HK-2 (cell line): ENCODE data around the gene PLK3.
A peak's percentile ranks its signal among the peaks of the same experiment; 100 is the strongest.
"Not testable (repeated sequence)": the region's sequence is repeated elsewhere in the genome, so short reads cannot be mapped to it uniquely, and the experiment has no call there.

Experiments used
- DNase-seq: peaks from one replicate; pipeline ENCODE4 v3.0.0-alpha.2; 2018; ENCODE audit not compliant: unreplicated experiment

Gene PLK3

GRCh38 chr1:44828003-44828651, 27.9 kb downstream of the PLK3 start:
- no peak for DNase-seq

- no peak for DNase-seq
These were observed 28.8 kb downstream of the PLK3 start for GRCh38 chr1:44828841-44829440.

GRCh38 chr1:44829506-44830384, 29.6 kb downstream of the PLK3 start:
- DNase-seq: no peak

DNA sequence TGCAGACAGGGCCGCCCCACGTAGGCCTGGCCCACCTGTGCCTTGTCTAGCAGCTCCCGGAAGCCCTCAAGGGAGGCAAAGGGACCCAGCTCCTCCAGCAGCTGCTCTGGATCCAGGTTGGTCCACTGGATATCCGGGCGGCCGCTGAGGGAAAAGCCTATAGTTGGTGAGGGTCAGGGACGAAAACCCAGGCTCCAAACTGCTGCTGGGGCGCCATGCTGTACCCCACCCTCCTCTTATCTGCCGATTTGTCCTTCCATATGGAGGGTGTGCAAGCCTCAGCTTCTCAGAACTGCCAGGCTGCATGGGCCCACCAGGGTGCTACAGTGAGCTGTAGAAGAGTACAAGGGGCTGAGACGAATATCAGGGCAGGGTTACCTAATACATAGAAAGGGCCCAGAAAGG, 30.7 kb downstream of the PLK3 start:
- DNase-seq: no peak

- no peak for DNase-seq
These were observed 31.3 kb downstream of the PLK3 start for GRCh38 chr1:44831516-44831915.

DNA sequence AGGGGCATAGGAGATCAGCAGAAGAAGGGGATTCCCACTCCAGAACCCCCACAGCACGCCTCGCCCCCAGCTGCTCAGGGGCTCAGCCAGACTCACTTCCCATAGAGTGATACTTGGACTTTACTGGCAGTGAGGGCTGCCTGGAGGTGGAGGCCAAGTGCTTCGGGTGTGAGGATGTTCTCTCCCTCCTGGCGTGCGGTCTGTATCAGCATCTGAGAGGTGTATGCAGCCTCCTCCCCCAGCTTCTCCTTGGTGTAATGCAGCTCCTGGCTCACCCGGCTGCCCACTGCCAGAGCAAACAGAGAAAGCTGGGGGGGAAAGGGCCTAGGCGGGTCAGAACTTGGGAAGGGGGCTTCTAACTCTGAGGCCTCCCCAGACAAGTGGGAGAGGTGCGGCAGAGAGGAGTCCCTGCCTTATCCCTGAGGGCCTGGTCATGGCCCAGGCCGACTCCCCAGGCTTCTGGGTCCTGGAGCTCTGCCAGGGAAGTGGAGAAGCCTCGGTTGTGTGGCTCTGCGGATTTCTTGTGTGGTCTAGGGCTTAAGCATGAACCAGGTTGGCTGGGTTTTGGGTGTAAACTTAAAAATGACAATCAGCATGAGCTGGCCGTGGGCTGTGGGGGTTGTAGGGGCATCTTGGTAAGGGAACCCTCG, 32.0 kb downstream of the PLK3 start:
- no peak for DNase-seq

GRCh38 chr1:44834328-44834727, 34.2 kb downstream of the PLK3 start:
- no peak for DNase-seq

DNA sequence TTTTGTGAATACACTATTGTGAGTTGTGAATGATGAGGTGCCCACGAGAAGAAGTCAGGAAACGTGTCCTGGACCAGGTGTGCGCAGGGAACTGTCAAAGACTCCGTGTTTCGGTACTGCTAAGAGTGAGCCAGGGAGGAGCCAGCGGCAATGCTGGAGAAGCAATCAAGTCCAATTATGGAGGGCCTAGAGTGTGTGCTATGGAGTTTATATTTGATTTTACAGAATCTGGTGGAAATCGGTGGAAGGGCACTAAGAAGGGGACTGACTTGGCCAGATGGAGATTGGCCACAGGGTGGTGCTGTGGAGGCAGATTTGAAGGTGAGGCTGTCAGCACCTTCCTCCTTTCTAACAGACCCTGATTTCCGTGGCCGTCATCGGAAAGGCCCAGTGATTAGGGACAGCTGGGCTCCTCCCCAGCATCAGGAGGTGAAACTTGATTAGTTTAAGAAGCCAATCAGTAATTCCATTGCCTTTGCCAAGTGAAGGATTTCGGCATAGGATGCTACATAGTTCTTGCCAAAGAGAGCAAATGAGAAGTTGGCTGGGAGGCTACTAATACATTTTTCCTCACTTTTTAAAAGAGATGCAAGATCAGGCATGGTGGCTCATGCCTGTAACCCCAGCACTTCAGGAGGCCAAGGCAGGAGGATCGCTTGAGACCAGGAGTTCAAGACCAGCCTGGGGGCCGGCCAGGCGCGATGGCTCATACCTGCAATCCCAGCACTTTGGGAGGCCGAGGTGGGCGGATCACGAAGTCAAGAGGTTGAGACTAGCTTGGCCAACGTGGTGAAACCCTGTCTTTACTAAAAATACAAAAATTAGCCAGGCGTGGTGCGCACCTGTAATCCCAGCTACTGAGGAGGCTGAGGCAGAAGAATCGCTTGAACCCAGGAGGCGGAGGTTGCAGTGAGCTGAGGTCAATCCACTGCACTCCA, 35.8 kb downstream of the PLK3 start:
- peak; percentile 78 for DNase-seq

DNA sequence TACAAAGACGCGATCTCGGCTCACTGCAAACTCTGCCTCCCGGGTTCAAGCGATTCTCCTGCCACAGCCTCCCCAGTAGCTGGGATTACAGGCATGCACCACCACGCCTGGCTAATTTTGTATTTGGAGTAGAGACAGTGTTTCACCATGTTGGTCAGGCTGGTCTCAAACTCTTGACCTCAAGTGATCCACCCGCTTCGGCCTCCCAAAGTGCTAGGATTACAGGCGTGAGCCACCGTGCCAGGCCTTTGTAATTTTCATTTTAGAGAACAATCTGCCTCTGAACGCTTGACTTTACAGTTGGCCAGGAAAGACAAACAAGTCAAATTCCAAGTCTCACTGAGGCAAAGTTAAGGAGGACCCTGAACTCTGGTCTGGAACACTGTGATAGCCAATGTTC, 38.1 kb downstream of the PLK3 start:
- not testable (repeated sequence) for DNase-seq

DNA sequence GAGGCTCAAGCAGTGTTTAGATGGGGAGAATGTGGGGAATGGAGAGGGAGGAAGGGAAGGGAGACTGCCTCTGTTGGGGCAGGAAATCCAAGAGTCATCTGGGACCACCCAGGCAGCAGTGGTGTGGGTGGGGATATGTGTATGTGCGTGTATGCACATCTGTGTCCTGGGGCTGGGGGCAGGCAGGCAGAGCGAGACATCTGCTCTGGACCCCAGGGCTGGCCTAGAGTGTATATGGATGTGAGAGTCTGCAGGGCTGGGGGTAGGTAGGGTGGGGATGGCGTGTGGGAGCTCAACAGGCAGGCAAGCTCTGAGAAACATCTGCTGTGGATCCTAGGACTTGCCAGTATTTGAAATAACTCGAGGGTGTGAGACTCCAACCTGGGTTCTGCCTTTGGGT, 39.4 kb downstream of the PLK3 start:
- no peak for DNase-seq

DNA sequence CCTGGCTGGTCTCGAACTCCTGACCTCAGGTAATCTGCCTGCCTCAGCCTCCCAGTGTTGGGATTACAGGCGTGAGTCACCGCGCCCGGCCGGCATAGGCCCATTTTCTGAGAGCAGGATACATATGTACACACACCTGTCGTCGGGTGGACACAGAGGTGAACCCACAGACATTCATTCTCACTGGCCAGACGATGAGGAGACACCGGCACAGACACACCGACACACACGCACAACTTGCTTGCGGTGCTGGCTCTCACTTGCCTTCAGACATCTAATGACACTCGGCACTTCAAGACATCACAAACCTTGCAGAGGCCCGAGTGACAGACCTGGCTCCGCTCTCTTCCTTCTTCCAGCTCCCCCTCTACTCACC, 42.3 kb downstream of the PLK3 start:
- DNase-seq: no peak

- no peak for DNase-seq
These were observed 42.9 kb downstream of the PLK3 start, which contains the start of gene PTCH2 for GRCh38 chr1:44842862-44843655. TSS of gene PTCH2 (minus strand) at chr1:44843253. CDS start at chr1:44842932, 321 bp downstream.

DNA sequence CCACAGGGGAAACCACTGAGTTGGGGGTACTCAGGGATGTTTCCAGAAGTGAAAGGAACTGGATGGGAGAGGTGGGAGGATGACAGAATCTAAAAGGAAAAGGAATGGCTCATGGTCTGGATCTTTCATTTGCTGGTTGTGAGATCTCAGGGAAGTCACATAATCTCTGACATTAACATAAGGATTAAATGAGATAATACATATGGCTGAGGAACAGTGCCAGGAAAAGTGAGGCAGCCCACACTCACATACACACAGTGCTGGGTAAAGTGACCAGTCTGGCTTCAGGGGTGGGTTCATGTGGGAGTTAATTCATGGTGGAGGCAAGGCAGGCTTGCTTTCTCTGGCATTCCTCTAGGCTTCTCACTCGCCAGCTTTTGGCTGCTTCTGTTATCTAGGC, 46.8 kb downstream of the PLK3 start:
- no peak for DNase-seq

DNA sequence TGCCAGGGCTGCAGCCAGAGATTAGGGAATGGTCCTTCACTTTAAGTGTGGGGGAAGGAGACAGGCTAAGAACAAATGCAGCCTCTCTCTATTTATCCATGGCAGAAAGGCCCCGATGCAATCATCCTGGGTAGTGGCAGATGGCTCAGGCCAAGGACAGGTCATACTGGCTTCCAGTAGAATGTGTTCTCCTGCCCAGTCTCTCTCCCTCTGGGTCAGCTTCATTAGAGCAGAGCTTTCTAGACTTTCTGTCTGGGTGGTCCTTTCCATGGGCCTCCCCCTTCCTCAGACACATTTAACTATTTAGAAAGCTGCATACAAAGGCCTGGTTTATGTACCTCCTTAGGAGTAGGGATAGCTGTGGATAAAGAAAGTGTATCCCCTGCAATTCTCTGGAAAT, 47.7 kb downstream of the PLK3 start:
- DNase-seq: no peak

DNA sequence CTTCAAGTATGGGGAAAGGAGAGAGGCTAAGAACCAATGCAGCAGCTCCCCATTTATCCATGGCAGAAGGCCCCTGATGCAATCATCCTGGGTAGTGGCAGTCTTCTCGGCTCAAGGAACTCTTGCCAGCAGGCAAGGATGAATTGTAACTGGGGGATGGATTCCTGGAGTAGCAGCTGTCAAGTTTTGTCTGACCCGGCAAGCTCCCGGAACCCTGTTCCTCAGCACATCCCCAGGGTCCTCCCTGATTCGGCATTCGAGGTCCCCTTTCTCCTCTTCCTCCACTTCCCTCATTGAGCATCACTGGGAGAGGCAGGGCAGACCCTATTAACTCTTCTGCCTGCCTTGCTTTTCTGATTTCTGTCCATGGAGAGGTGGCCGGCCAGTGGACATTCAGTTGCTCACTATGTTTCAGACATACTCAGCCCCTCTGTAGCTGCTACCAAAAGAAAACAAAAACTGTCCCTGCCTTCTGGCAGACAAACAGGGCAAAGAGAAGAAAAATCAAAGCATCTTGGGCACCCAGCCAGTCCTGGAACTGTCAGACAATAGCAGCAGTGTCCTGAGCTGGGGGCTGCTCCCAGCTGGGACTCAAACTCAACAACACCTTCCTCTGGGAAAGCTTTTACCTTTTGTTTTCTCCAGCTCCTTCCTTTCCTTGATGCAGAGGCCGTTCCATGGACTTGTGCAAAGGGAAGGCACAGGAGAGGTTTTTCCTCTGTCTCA, 48.4 kb downstream of the PLK3 start:
- no peak for DNase-seq

DNA sequence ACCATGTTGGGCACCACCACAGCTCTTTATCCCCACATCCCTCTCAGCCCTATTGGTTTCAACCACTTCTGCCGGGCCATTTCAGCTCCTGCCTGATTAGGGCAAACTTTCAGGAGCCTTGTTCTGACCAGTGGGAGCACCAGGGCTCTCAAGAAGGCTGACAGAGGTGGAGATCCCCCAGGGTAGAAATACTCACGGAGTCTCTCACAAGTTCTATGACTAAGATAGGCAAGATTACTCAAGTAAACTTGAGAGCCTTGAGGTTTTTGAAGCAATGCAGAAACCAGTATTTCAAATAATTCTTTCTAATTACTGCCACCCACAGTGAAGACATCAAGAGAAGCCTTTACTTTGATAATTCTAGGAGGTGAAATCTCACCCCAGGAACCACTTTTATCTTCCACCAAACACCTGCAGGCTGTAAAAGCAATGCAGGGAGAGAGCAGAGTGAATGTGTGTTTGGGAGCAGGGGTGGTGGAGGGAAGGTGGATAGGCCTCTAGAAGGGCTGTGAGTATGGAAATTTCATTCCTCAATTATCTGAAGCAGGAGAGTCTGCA, 49.5 kb downstream of the PLK3 start:
- no peak for DNase-seq

DNA sequence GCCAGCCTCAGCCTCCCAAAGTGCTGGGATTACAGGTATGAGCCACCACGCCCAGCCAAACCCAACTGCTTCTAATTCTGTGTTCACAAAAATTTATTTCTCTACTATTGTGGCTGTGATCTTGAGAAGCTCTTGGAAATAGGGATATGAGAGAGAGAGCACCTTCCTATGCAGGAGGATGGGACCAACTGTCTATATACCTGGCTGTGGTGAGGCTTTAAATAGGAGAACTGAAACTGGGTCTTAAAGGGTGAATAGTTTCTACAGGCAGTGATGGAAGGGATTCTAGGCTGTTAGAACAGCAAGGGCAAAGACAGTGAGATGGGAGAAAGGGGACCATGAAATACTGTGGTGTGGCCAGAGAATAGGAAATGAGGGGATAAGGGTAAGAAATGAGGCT, 51.1 kb downstream of the PLK3 start:
- no peak for DNase-seq

- DNase-seq: no peak
These were observed 53.0 kb downstream of the PLK3 start for GRCh38 chr1:44853201-44853600.

DNA sequence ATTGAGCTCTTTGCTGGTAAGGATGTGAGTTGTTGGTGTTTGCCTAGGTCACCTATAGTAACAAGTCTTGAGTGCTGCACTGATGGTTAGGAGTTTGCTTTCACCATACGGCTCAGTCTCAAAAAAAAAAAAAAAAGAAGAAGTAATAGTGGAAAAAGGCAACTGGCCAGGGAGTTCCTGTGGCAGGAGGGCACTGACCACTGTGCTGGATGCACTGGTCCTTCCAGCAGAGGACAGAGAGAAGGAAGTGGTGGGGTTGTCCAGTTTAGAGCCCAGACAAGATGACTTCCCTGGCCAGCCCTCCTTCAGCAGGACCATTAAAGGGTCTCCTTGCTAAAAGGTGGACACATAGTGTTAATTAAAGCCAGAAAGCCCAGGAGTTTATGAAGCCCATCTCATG, 54.8 kb downstream of the PLK3 start:
- no peak for DNase-seq
